ENCODE results near the gene IRAG1.
"Not testable (repeated sequence)": the region's sequence is repeated elsewhere in the genome, so short reads cannot be mapped to it uniquely, and the experiment has no call there.

The IRAG1 gene

GRCh38 chr11:10699072-10699471, 5.5 kb upstream of the IRAG1 start:
- no peak for ATAC-seq

GRCh38 chr11:10697323-10697620, 3.7 kb upstream of the IRAG1 start:
- ATAC-seq: no peak

- no peak for ATAC-seq
Measured at GRCh38 chr11:10696468-10697322, 3.1 kb upstream of the IRAG1 start.

GRCh38 chr11:10695833-10696232, 2.3 kb upstream of the IRAG1 start:
- no peak for ATAC-seq

- ATAC-seq: no peak
Measured at GRCh38 chr11:10694486-10695239, 1.1 kb upstream of the IRAG1 start.

- ATAC-seq: no peak
Measured at GRCh38 chr11:10692531-10693115, 932 bp downstream of the IRAG1 start.

GRCh38 chr11:10688401-10688800, 5.2 kb downstream of the IRAG1 start:
- no peak for ATAC-seq

- ATAC-seq: no peak
Measured at GRCh38 chr11:10686311-10686710, 7.2 kb downstream of the IRAG1 start.

GRCh38 chr11:10683429-10683828, 10.1 kb downstream of the IRAG1 start:
- ATAC-seq: no peak

GRCh38 chr11:10680956-10681487, 12.5 kb downstream of the IRAG1 start:
- no peak for ATAC-seq

GRCh38 chr11:10680279-10680678, 13.3 kb downstream of the IRAG1 start:
- not testable (repeated sequence) for ATAC-seq

- no peak for ATAC-seq
Measured at GRCh38 chr11:10679644-10680043, 13.9 kb downstream of the IRAG1 start.

- ATAC-seq: no peak
Measured at GRCh38 chr11:10678101-10678500, 15.5 kb downstream of the IRAG1 start.

GRCh38 chr11:10676919-10677318, 16.6 kb downstream of the IRAG1 start:
- ATAC-seq: no peak

- ATAC-seq: no peak
Measured at GRCh38 chr11:10674911-10675440, 18.6 kb downstream of the IRAG1 start.

- no peak for ATAC-seq
Measured at GRCh38 chr11:10674440-10674855, 19.1 kb downstream of the IRAG1 start.

- ATAC-seq: no peak
Measured at GRCh38 chr11:10673501-10674062, 20.0 kb downstream of the IRAG1 start.

- ATAC-seq: no peak
Measured at GRCh38 chr11:10670099-10670498, 23.5 kb downstream of the IRAG1 start.

GRCh38 chr11:10669258-10670033, 24.1 kb downstream of the IRAG1 start:
- no peak for ATAC-seq

- no peak for ATAC-seq
Measured at GRCh38 chr11:10667521-10667885, 26.1 kb downstream of the IRAG1 start.

GRCh38 chr11:10666556-10667520, 26.7 kb downstream of the IRAG1 start:
- ATAC-seq: no peak
